AG10803 (cell line): ENCODE measurements around the gene PHYKPL.

Experiments used
- DNase-seq: peaks from one replicate; pipeline ENCODE4 v3.0.0; 2010; ENCODE audit warnings: low read depth
- H3K4me3 ChIP-seq: 2 replicates; pipeline ENCODE4 v1.5.1; 2011; ENCODE audit warnings: mild to moderate bottlenecking, low read length, control low read depth
- CTCF ChIP-seq: conservative IDR thresholded peaks from 2 replicates; pipeline ENCODE4 v1.5.1; 2011; ENCODE audit warnings: mild to moderate bottlenecking, low read length, control low read depth, inconsistent platforms

PHYKPL gene

GRCh38 chr5:178194026-178194425 is 38.6 kb downstream of the PHYKPL start:
- H3K4me3 ChIP-seq, result no peak overlapping the region
- no peak for DNase-seq
- no peak for TF ChIP-seq CTCF

GRCh38 chr5:178193251-178193809 is 39.3 kb downstream of the PHYKPL start:
- H3K4me3 ChIP-seq, result no peak overlapping the region
- TF ChIP-seq CTCF, result no peak
- no peak for DNase-seq

DNA sequence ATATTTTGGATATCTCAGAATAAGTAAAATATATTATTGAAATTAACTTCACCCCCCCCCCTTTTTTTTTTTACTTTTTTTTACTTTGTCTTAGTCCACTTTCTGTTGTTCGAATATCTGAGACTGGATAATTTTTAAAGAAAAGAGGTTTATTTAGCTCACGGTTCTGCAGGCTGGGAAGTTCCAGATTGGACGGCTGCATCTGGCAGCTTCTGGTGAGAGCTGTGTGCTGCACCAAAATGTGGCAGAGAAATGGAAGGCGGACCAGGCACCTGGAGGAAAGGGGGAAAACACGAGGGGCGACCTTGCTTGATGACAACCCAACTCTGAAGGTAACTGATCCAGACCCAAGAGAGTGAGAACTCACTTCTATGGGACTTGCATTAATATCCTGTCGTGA is 39.8 kb downstream of the PHYKPL start:
- H3K4me3 ChIP-seq, result no peak overlapping the region
- no peak for DNase-seq
- no peak for TF ChIP-seq CTCF

DNA sequence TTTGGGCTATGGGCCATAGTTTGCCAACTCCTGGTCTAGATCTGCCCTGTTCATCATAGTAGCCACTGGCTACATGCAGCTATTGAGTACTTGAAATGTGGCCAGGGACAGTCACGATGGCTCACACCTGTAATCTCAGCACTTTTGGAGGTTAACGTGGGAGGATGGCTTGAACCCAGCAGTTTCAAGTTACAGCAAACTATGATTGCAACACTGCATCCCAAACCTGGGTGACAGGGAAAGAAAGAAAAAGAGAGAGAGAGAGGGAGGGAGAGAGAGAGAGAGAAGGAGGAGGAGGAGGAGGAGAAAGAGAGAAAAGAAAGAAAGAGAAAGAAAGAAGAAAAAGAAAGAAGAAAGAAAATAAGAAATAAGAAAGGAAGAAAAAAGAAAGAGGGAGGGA is 40.4 kb downstream of the PHYKPL start:
- no peak for DNase-seq
- TF ChIP-seq CTCF, result no peak

GRCh38 chr5:178191661-178192060 is 40.9 kb downstream of the PHYKPL start:
- TF ChIP-seq CTCF, result no peak
- no peak overlapping the region for H3K4me3 ChIP-seq
- no peak for DNase-seq

More for the DNA sequence above, 40.4 kb downstream of the PHYKPL start:
- no peak overlapping the region for H3K4me3 ChIP-seq

- no peak overlapping the region for H3K4me3 ChIP-seq
- TF ChIP-seq CTCF, result no peak
- no peak for DNase-seq
Observed at GRCh38 chr5:178189433-178189832, 43.2 kb downstream of the PHYKPL start.

- no peak for DNase-seq
- H3K4me3 ChIP-seq, result no peak within 1 kb of the TSS
- TF ChIP-seq CTCF, result no peak
Observed at GRCh38 chr5:178187014-178187413, 45.6 kb downstream of the PHYKPL start, which contains the start of gene GMCL2. TSS of gene GMCL2 (minus strand) at chr5:178187371. CDS start at chr5:178187299, 72 bp downstream.
